Eye (tissue), 1 donor: ENCODE results near the gene ABCF2.

Experiments used
- DNase-seq: peaks from one replicate; pipeline ENCODE4 v3.0.0-alpha.2; 2015

Gene ABCF2

GRCh38 chr7:151251689-151252560 is 24.9 kb upstream of the ABCF2 start:
- DNase-seq, result peak; percentile 94

- no peak for DNase-seq
Observed at GRCh38 chr7:151251328-151251688, 24.3 kb upstream of the ABCF2 start.

- no peak for DNase-seq
Observed at GRCh38 chr7:151250181-151251132, 23.5 kb upstream of the ABCF2 start.

GRCh38 chr7:151249732-151250072 is 22.7 kb upstream of the ABCF2 start:
- DNase-seq, result peak; percentile 73

GRCh38 chr7:151249034-151249731 is 22.2 kb upstream of the ABCF2 start:
- DNase-seq, result peak; percentile 85

GRCh38 chr7:151248346-151249033 is 21.5 kb upstream of the ABCF2 start, which contains the start of gene SMARCD3:
SMARCD3 (minus strand) TSS chr7:151248694; CDS start chr7:151248562, 132 bp downstream.
- peak; percentile 91 for DNase-seq

GRCh38 chr7:151247611-151248345 is 20.8 kb upstream of the ABCF2 start:
- peak; percentile 65 for DNase-seq

GRCh38 chr7:151246851-151247580 is 20.0 kb upstream of the ABCF2 start:
- peak; percentile 49 for DNase-seq

GRCh38 chr7:151246102-151246850 is 19.3 kb upstream of the ABCF2 start:
- peak; percentile 25 for DNase-seq

GRCh38 chr7:151245360-151246101 is 18.5 kb upstream of the ABCF2 start:
- DNase-seq, result peak; percentile 67

GRCh38 chr7:151244841-151245346 is 17.9 kb upstream of the ABCF2 start:
- peak; percentile 39 for DNase-seq

GRCh38 chr7:151244196-151244840 is 17.3 kb upstream of the ABCF2 start:
- DNase-seq, result peak; percentile 93

GRCh38 chr7:151243408-151244195 is 16.6 kb upstream of the ABCF2 start:
- DNase-seq, result peak; percentile 68

GRCh38 chr7:151243045-151243349 is 16.0 kb upstream of the ABCF2 start:
- no peak for DNase-seq

- no peak for DNase-seq
Observed at GRCh38 chr7:151242159-151243044, 15.4 kb upstream of the ABCF2 start.

- DNase-seq, result no peak
Observed at GRCh38 chr7:151241755-151242096, 14.7 kb upstream of the ABCF2 start.
